Measurements from ENCODE around the gene HSPA4. TPM values are rescaled to one million over a fixed set of nuclear protein-coding genes. Genes with fewer than 3 reads are reported as not detected.
"Not testable (repeated sequence)": the region's sequence is repeated elsewhere in the genome, so short reads cannot be mapped to it uniquely, and the experiment has no call there.

HSPA4 gene
- 323 and 337 TPM in 2 replicates for total RNA-seq (2021)
- Bru-seq, nascent RNA: percentile 92 among the genes with signal in this experiment
- BruChase-seq, experiment 1, labeled RNA remaining after a 2-hour chase: percentile 92 among the genes with signal in this experiment
- percentile 96 among the genes with signal in this experiment for BruChase-seq, experiment 2, labeled RNA remaining after a 6-hour chase
- long read RNA-seq, full-length matches to known transcripts: 319 of 376 reads
- long read RNA-seq, partial matches to known transcripts: 26 of 376 reads
- long read RNA-seq, other reads (novel, unspliced or antisense): 31 of 376 reads

DNA sequence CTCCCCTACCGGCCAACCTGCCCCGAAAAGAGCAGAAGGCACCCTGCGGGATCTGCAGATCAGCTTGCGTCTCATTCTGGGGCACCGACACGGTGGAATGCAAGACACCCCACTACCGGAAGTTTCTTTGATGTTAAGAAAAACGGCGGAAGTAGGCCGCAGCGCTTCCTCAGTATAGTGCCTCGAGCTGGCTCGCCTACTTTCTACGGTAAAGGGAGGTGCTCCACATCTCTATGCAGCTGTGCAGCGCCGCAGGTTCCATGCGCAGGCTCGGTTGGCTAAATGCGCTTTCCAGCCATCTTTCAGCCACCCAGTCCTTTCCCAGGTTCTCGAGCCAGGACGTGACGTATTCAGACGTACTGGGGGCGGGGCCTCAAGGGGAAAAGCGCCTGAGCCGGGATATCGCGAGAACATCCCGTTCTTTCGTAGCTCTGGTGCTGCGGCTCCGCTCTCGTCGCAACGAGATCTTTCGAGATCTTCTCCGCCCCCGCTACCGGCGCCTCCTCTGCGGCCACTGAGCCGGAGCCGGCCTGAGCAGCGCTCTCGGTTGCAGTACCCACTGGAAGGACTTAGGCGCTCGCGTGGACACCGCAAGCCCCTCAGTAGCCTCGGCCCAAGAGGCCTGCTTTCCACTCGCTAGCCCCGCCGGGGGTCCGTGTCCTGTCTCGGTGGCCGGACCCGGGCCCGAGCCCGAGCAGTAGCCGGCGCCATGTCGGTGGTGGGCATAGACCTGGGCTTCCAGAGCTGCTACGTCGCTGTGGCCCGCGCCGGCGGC lies at the start of gene HSPA4:
Gene HSPA4, plus strand, starts transcription at position 472 of the 775 bp plus-strand sequence. Its CDS starts 238 bp downstream, at position 710.
- DNase-seq (ENCODE audit: low spot score): peak; percentile 99
- intact Hi-C loops (cut with micrococcal nuclease; ENCODE audit: unreplicated experiment): loop anchor here (1.0 kb wide), 1 partner anchor 25 kb away; the partner anchor contains the start of gene ZCCHC10
- ChIA-PET CTCF (no interaction called here), POLR2A (ENCODE audit: low non-redundant PET) (interaction anchor here (0.6 kb wide), 3 partner anchors 36 to 93 kb away, joined by 3 to 9 read pairs (median 7); no protein-coding TSS in a partner anchor)
- H3K27ac ChIP-seq (ENCODE audit: low read depth, low read length, poor library complexity, severe bottlenecking): peak within 1 kb of the TSS; percentile 99
- H3K27me3 ChIP-seq (replicated peaks; ENCODE audit: insufficient read depth, low read depth, low read length, poor library complexity): no peaks in the 10 kb centered on the region
- TF ChIP-seq EZH2 (IDR thresholded peaks at IDR 0.05; ENCODE audit: borderline replicate concordance, low read depth, low read length, poor library complexity, severe bottlenecking): no peak
- TF ChIP-seq, protein P1, sequence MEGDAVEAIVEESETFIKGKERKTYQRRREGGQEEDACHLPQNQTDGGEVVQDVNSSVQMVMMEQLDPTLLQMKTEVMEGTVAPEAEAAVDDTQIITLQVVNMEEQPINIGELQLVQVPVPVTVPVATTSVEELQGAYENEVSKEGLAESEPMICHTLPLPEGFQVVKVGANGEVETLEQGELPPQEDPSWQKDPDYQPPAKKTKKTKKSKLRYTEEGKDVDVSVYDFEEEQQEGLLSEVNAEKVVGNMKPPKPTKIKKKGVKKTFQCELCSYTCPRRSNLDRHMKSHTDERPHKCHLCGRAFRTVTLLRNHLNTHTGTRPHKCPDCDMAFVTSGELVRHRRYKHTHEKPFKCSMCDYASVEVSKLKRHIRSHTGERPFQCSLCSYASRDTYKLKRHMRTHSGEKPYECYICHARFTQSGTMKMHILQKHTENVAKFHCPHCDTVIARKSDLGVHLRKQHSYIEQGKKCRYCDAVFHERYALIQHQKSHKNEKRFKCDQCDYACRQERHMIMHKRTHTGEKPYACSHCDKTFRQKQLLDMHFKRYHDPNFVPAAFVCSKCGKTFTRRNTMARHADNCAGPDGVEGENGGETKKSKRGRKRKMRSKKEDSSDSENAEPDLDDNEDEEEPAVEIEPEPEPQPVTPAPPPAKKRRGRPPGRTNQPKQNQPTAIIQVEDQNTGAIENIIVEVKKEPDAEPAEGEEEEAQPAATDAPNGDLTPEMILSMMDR (conservative IDR thresholded peaks at IDR 0.05; ENCODE audit: low read depth, low read length): no peak
- H3K9me3 ChIP-seq (ENCODE audit: low read depth, low read length, poor library complexity, severe bottlenecking): no peaks in the 10 kb centered on the region
- no TSS peak for BruUV-seq (replicated peaks)
- peak within 1 kb of the TSS; percentile 92 for H3K4me3 ChIP-seq (ENCODE audit: low read depth, low read length, poor library complexity, severe bottlenecking)
- H3K4me1 ChIP-seq (ENCODE audit: insufficient read depth, low read length, poor library complexity, severe bottlenecking): peaks cover 18% of the 10 kb centered on the region
- no peaks in the 10 kb centered on the region for H3K36me3 ChIP-seq (ENCODE audit: insufficient read depth, low read length, poor library complexity, severe bottlenecking)

DNA sequence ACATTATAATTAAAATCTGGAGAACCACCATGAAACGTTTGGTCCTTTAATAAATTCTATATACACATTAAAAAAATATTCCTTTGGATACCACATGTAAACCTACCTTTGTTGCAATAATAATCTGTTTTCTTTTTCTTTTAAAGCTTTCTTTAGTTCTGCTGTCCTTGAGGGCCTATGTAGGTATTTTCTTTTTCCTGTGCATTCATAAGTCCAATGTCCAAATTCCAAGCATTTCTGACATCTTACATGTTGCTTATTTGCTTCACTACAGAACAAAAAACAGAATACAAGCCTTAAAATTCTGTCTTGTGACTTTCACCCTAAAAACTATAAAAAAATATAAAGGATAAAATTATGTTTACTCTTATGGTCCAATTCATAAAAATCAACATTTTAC lies 45.2 kb upstream of the HSPA4 start:
- no peak overlapping the region for H3K27ac ChIP-seq (ENCODE audit: low read depth, low read length, poor library complexity, severe bottlenecking)
- TF ChIP-seq EZH2 (IDR thresholded peaks at IDR 0.05; ENCODE audit: borderline replicate concordance, low read depth, low read length, poor library complexity, severe bottlenecking): no peak
- TF ChIP-seq, protein P1 (conservative IDR thresholded peaks at IDR 0.05; ENCODE audit: low read depth, low read length): no peak
- ChIA-PET POLR2A (ENCODE audit: low non-redundant PET) (no interaction called here), CTCF (no interaction called here)
- BruUV-seq (replicated peaks): no TSS peak
- no peaks in the 10 kb centered on the region for H3K9me3 ChIP-seq (ENCODE audit: low read depth, low read length, poor library complexity, severe bottlenecking)
- no peak overlapping the region for H3K4me3 ChIP-seq (ENCODE audit: low read depth, low read length, poor library complexity, severe bottlenecking)
- no peaks in the 10 kb centered on the region for H3K27me3 ChIP-seq (replicated peaks; ENCODE audit: insufficient read depth, low read depth, low read length, poor library complexity)
- H3K36me3 ChIP-seq (ENCODE audit: insufficient read depth, low read length, poor library complexity, severe bottlenecking): peaks cover 4% of the 10 kb centered on the region
- intact Hi-C loops (cut with micrococcal nuclease; ENCODE audit: unreplicated experiment): no loop called here
- H3K4me1 ChIP-seq (ENCODE audit: insufficient read depth, low read length, poor library complexity, severe bottlenecking): no peaks in the 10 kb centered on the region
- no peak for DNase-seq (ENCODE audit: low spot score)

DNA sequence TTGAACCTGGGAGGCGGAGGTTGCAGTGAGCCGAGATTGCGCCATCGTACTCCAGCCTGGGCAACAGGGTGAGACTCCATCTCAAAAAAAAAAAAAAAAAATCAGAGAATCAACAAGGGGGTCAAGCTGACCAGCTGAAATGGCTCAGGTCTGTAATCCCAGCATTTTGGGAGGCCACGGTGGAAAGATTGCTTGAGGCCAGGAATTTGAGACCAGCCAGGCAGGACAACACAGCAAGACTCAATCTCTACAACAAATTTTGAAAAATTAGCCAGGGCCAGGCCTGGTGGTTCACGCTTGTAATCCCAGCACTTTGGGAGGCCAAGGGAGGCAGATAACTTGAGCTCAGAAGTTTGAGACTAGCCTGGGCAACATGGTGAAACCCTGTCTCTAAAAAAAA lies 43.4 kb upstream of the HSPA4 start:
- H3K27ac ChIP-seq (ENCODE audit: low read depth, low read length, poor library complexity, severe bottlenecking); DNase-seq (ENCODE audit: low spot score); POLR2A ChIA-PET (ENCODE audit: low non-redundant PET); H3K27me3 ChIP-seq (replicated peaks; ENCODE audit: insufficient read depth, low read depth, low read length, poor library complexity); H3K4me3 ChIP-seq (ENCODE audit: low read depth, low read length, poor library complexity, severe bottlenecking); intact Hi-C loops (cut with micrococcal nuclease; ENCODE audit: unreplicated experiment); H3K4me1 ChIP-seq (ENCODE audit: insufficient read depth, low read length, poor library complexity, severe bottlenecking); CTCF ChIA-PET; H3K36me3 ChIP-seq (ENCODE audit: insufficient read depth, low read length, poor library complexity, severe bottlenecking); H3K9me3 ChIP-seq (ENCODE audit: low read depth, low read length, poor library complexity, severe bottlenecking); BruUV-seq (replicated peaks): not testable (repeated sequence)

All from A673 (cell line).